Measurements from ENCODE around the gene ITGA2.

DNA sequence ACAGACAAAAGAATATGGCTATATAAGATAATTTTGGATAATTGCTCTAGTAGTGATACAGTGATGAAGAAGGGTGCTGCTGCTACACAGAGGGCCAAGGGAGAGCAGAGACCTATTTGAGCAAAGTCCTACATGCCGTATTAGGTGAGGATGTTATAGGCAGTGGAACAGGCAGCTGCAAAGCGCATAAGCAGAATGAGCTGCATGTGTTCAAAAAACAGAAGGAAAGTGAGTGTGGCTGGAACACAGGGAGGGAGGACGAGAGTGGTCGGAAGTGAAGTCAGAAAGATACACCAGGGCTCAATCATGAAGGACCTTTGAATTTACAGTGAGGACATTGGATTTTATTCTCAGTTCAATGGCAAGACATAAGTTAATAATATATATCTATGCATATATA is 35.4 kb downstream of the ITGA2 start:
- TF ChIP-seq CTCF (IDR thresholded peaks at IDR 0.05) = no peak
- TF ChIP-seq EZH2 (IDR thresholded peaks at IDR 0.05; ENCODE audit: borderline replicate concordance, insufficient read depth, low read depth, low read length, poor library complexity, severe bottlenecking) = no peak

Data from B cell (primary cell).